Fibroblast of skin of back (primary cell): Measurements from ENCODE around the gene TSPEAR.
"Not testable (repeated sequence)": the region's sequence is repeated elsewhere in the genome, so short reads cannot be mapped to it uniquely, and the experiment has no call there.

Experiments used
- DNase-seq: peaks from one replicate; pipeline ENCODE4 v3.0.0-alpha.2; 2013

The TSPEAR gene

DNA sequence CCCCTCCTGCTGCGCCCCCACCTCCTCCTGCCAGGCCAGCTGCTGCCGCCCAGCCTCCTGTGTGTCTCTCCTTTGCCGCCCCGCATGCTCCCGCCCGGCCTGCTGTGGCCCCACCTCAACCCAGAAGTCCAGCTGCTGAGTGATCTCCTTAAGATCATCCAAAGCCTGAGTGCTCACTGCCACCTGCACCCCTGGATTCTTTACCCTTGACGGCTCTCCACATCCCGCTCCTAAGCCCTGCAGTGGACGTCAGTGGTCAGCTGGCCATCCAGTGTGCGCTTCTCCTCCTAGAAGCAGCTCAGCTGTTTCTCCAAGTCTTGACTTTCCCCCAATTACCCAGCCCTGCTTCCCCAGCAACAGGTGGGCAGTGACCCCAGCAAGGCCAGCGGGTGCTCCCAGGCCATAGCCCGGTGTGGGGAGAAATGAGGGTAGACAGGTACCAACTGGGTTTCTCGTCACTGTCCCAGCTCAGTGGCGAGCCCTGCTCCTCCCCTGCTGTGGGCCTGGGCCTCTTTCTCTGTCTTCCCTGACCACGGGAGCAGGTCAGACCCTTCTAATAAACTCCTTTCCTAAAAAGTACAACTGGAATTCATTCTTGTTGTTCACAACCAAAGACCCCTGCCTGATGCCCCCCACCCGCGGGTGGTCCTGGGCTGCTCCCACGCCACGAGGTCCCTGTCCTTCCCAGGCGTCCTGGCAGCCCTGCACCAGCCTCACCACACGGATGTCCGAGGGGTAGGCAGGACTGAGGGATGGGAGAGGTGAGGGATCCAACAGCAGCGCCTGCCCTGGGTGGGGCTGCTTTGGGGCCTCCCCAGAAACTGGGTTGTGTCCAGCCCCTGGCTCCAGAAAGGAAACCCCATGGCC is 109.5 kb downstream of the TSPEAR start:
- DNase-seq, result no peak

DNA sequence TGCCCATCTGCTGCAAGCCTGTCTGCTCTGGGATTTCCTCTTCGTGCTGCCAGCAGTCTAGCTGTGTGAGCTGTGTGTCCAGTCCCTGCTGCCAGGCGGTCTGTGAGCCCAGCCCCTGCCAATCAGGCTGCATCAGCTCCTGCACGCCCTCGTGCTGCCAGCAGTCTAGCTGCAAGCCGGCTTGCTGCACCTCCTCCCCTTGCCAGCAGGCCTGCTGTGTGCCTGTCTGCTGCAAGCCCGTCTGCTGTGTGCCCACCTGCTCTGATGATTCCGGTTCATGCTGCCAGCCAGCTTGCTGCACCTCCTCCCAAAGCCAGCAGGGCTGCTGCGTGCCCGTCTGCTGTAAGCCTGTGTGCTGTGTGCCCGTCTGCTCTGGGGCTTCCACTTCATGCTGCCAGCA is 110.3 kb downstream of the TSPEAR start:
- not testable (repeated sequence) for DNase-seq

DNA sequence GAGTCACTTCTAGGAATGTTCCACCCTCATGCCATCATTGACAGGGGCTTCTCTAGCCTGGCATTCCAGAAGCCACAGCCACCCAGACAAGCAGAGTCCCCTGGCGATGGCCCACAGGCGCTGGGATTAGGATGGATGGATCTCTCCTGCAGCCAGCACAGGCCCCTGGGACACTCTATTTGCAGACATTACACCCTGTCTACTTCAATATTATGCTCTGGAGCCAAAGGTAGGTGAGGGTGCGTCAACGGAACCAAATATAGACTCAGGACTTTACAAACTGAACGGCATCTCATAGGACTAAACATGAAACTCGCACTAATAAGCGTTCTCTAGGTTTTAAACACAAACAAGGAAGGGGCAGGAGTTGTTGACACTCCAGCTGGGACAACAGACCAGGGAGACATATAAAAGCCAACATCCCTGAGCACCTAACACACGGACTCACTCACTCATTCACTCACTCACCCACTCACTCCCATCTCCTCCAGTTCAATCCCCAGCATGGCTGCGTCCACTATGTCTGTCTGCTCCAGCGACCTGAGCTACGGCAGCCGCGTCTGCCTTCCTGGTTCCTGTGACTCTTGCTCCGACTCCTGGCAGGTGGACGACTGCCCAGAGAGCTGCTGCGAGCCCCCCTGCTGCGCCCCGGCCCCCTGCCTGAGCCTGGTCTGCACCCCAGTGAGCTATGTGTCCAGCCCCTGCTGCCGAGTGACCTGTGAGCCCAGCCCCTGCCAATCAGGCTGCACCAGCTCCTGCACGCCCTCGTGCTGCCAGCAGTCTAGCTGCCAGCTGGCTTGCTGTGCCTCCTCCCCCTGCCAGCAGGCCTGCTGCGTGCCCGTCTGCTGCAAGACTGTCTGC is 111.0 kb downstream of the TSPEAR start, which contains the start of gene KRTAP10-7:
KRTAP10-7 (plus strand) TSS at position 480 of the 861 bp plus-strand sequence; CDS start at position 505, 25 bp downstream.
- DNase-seq, result not testable (repeated sequence)

DNA sequence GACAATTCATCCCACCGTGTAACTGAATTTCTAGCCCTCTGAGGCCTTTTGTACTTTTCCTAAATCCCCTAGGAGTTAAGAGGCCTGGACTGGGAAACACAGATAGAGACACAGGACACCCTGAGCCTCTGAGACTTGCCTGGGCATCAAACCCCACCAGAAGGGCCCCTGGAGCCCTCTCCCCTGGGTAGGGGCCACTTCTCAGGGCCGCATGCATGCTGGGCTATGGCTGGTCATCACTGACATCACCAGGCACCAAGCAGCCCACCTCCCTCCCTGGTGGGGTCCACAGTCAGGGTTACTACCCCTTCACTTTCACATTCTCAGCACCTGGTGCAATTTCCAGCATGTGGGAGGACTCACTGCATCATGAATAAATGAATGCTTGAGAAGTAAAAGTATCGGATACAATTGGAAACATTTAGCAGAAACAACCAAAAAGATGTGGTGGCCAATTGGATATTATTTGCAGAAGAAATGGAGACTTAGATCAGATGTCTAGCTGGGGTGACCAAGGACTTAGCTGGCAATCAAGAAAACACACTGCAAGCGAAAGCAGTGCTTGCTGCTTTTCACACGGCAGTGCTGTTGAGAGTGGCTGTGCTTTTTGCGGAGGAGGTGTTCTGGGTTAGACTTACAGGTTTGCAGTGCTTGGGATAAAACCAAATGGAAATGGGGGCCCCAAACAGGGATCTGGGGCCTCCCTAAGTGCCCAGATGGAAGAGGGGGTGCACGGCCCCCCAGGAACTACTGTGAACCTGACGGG is 111.9 kb downstream of the TSPEAR start:
- DNase-seq, result no peak

DNA sequence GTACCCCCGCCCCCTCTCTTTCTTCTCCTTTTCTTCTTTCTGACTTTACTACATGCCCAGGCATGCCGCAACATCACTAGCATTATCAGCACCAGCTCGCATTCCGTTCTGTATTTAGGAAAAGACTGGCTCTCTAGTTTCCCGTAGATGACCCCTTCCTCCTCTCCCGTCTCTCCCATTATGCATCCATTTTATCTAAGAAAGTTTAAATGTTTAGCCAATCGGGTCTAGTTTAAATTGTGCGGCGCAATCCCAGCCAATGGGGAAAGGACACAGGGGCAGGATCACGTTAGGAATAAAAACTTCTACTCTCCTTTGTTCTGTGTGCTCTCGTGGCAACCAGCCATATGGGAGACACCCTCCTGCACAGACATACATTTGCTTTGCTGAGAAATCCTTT is 113.3 kb downstream of the TSPEAR start:
- DNase-seq, result no peak

DNA sequence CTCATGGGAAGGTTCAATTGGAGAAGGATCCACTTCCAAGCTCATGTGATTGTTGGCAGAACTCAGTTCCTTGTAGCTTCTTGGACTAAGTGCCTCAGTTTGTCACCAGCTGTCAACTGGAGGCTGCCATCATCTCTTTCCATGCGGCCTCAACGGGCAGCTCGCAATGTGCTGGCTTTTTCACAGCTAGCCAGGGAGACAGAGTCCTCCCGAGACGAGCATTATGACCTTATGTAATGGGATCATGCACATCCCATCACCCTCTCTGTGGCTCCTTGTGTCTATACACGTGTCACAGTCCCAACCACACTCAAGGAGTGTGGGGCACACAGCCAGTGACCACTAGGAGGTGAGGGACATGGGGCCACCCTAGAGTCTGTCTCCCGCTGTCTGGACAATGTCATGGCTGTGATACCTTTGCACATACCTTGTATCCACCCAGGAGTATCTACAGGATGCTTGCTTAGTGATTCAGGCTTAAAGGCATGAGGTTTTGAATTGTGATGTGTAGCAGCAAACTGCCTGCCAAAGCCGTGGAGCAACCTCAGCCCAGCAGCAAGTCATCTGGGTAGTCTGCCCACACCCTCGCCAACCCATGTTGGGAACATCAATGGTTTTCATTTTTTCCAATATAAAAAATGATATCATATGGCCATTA is 115.2 kb downstream of the TSPEAR start:
- no peak for DNase-seq

DNA sequence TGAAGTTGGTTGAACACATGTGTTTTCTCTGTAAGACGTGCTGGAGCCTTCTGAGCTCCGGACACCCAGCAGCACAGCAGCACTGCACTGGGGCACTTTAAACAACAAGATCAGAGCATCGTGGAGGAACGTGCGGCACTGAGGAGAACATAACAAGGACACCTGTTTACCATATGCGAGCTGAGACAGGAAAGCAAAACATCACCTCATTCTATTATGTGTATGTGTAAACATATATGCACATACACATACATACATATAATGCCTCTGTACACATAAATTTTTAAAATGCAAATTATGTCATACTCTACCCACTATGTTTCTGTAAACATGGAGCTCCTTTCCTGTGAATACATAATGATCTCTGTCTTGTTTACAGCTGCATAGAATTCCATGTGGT is 115.8 kb downstream of the TSPEAR start:
- no peak for DNase-seq

DNA sequence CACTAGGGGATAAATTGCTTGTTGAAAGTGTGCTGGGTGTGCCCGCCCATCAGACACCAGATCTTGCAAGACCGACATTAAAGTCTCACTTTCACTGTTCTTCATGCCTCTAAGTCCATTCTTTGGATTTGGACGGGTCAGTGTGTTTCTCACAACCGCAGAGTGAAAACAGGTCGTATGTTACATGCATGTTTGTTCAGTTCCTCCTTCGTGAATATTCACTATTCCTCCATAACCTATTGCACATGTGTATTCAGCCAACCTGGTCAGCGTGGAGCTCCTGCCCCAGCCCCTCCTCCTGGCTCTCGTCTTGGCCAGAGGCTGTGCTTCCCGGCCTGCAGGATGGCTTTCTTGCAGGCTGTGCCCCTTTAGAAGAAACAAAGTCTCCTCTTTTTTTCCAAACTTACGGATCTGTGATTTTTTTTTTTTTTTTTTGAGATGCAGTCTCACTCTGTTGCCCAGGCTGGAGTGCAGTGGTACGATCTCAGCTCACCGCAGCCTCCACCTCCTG is 116.9 kb downstream of the TSPEAR start:
- DNase-seq, result no peak

DNA sequence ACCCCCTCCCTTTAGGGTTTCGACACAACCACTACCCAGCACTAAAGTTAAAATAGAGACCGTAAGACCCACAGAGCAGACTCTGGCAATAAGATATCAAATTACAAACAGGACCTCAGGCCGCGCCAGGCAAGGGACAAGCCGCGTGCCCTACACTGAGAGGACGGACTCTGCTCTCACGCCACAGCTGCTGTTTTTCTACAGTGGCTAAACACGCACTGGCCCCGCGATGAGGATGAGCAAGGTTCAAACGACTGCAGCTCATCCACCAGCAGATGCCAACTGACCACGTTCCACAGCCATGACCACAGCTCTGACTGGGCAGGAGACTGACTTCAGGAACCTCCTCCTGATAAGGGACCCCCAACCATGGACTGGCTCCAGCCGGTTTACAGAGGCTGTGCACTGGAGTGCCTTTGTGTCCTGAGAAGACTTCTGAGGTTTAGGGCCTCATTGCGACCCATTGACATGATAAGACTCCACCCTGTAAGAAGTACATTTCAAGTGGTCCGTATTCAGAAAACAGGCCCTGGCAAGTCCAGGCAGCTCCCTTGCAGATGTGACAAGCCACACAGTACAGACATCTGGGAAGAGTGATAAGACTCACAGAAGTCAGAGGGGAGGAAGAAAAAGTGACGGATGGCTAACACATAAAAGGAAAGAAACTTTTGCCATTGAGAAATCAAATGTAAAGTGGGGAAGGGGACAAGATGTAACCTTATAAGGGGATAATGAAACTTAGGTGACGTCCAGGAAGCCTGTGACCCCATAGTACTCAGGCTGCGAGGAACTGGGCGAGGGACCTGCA is 117.6 kb downstream of the TSPEAR start:
- DNase-seq, result no peak

DNA sequence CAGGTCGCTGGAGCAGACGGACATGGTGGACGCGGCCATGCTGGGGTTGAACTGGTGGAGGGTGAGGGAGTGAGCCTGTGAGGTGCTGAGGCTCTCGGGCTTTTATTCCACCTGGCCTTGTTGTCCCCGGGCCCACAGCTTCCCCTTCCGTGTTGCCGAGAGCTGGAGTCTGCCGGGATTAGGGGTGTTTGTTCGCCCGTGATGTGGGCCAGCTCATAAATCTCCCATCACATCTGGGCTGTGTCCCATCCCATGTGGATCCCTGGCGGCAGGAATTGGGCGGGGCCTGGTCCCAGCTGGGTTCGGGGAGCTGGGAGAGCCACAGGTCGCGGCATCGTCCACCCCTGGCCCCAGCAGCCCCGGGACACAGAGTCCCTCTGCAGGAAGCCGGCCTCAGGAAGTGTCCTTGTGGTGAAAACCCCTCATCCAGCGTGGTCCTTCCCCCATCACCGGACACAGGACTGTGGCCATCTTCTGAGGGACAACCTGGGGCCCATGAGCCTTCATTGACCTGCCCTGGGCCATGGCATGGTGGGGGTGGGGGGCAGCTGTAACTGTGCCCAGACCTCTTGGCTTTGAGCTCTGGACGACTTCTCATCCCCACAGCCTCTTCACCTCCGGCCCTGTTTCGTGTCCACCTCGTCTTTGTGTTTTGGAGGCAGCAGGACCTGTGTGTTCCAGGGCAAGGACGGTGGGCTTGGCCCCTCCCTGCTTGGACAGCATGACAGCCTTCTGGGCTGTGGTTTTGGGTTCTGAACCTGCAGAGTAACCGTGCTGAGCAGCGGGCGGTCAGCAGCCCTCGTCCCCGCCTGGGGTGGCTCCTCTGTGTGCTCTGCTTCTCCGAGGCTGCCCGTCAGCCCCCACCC is 118.7 kb downstream of the TSPEAR start, which contains the start of gene KRTAP10-6:
KRTAP10-6 (minus strand) TSS at position 60 of the 866 bp plus-strand sequence; CDS start at position 39, 21 bp downstream.
- DNase-seq, result no peak

DNA sequence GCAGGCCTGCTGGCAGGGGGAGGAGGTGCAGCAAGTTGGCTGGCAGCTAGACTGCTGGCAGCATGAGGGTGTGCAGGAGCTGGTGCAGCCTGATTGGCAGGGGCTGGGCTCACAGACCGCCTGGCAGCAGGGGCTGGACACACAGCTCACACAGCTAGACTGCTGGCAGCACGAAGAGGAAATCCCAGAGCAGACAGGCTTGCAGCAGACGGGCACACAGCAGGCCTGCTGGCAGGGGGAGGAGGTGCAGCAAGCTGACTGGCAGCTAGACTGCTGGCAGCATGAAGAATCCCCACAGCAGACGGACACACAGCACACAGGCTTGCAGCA is 119.6 kb downstream of the TSPEAR start:
- not testable (repeated sequence) for DNase-seq

DNA sequence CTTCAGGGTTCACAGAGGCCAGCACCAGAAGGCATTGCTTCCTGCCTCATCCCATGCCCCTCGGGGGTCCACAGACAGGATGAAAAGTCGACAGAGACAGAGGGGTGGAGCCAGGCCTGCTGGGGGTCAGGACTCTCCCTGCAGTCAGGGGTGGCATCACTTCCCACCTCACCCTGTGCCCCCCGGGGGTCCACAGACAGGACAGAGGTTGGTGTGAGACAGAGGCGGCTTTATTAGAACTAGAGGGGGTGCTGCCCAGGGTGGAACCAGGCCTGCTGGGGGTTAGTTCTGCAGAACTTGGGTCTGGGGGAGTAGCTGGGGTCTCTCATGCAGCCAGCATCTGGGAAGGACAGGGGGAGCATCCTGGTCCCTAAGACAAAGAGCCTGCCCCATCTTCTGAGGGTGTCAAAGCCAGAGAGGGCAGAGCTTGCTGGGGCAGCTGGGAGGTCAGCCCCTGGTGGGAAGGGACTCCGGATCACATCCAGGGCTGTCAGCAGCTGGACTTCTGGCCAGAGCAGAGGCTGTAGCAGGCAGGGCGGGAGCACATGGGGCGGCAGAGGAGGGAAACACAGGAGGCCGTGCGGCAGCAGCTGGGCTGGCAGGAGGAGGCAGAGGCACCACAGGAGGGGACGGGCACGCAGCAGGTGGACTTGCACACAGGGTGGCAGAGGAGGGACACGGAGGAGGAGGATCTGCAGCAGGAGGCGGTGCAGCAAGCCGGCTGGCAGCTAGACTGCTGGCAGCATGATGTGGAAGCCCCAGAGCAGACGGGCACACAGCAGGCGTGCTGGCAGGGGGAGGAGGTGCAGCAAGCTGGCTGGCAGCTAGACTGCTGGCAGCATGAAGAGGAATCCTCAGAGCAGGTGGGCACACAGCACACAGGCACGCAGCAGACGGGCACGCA is 120.2 kb downstream of the TSPEAR start:
- not testable (repeated sequence) for DNase-seq

DNA sequence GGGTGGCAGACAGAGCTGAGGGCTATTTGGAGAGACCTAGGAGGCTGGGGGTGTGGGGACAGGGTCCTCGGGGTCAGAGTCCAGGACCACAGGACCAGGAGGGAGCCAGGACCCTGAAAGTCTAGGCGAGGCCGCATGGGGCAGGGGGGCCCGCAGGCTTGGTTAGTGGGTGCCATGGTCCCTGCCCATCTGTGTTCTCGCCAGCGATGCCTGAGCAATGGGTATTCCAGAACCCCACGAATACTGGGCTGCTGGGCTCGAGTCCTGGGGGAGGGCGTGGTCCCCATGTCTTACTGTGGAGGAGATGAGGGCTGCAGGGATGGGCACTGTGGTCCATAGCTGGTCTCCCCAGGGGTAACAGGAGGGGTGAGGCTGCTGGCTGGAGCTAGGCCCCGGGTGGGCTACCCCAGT is 121.1 kb downstream of the TSPEAR start:
- no peak for DNase-seq

DNA sequence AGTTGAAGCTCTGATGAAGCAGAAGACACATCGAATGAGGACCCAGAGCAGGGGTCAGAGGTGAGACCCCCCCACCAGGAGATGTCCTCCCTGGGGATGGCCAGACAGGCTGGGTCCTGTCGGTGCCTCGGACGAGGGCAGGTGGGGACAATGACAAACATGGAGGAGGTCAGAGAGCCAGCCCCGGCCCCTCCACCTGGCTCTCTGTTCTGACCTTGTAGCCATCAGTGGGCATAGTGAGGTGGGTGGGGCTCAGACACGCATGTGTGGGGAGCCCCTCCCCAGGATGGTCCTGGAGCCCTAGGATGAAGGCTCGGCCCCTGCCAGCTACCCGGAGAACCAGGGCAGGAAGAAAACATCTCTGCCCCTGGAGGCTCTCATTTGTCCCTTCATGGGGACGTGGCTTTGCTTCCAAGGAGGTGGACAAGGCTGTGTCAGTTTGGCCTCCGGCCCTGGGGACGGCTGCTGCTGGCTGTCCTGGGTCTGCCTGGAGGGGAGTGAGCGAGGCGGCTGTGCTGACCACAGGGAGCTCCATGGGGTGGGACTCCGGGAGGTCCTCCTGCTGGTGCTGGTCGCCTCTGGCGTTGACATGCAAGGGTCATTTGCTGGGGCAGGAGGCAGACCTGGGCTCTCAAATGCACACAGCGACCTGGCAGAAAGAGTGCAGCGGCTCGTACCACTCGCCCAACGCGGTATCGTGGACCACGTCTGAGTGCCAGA is 121.6 kb downstream of the TSPEAR start:
- no peak for DNase-seq

DNA sequence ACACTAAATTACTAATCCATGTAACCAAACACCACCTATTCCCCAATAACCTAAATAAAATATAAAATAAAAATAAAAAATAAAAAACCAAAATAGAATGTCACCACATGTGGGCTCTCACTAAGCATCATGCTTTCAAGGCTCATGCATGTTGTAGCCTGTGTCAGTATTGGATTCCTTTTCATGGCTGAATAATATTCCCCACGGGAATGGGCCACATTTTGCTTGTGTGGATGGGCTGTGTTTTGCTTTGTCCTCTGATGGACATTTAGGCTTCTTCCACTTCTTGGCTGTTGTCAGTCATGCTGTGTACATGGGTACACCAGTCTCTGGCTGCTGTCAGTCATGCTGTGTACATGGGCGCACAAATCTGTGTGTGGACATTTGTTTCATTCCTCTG is 122.3 kb downstream of the TSPEAR start:
- no peak for DNase-seq

DNA sequence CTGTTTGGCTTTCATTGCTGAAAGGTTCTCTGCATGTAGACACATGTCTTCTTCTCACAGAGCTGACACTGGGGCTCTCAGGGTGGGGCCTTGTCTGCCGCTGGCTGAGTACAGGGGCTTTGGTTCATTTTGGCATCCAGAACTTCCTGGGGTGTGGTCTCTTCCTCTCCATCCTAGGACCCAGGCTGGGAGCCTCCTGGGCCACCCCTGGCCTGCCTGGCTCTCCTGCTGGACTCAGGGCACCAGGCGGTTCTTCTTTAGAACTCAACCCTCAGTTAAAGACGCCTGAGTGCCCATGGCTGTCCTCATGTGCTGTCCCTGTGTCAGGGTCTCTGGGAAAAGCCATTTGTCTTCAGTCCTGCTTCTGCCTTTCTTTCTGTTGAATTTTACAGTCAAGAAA is 125.5 kb downstream of the TSPEAR start:
- DNase-seq, result no peak

DNA sequence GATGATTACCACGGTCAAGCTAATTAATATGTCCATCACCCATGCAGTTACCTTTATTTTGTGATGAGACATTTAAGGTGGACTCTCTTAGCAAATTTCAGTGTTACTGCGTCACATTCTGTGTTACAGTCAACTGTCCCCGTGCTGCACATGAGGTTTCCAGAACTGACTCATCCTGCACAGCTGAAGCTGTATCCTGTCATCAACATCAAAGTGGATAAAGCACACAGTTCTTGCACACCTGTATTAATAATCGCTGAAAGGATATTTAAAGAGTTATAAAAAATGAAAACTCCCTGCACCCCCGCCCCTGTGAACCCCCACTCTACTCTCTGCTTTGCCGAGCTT is 127.6 kb downstream of the TSPEAR start:
- DNase-seq, result no peak

DNA sequence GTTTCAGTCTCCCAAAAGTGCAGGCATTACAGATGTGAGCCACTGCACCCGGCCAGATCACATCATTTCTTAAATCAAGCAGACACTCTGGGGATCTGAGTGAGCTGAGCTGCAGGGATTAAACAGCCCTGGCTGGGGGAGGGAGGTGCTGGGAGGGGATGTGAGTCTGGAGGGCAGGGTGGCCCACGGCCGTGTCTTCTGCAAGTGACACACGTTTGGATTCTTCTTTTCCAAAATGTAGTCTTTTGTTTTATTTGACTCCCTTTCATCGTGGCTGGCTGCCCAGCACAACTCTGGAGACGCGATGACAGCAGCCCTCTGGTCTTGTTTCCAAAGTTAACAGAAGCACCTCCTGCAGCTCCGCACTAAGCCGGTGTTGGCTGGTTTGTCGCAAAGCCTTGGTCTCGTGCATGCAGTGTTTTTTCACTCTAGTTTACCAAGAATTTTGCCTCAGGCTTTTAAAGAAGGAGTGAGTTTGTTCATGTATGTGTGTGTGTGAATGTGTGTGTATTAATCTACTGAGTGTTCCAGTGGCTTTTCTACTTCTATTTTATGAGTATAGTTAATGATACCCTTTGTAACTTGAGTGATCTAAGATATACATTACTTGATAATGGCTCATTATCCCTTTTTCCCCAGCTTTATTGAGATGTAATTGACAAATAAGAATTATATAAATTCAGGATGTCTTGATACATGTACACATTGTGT is 128.1 kb downstream of the TSPEAR start:
- no peak for DNase-seq
